RWPE2 (cell line): ENCODE measurements around the gene NFASC.

Experiments
- ATAC-seq: fragments of 200-7000 bp; cut with Tn5 transposase; 3 replicates; pipeline ENCODE4 v1.9.1; 2021; ENCODE audit warnings: low read depth
- DNase-seq: peaks from one replicate; pipeline ENCODE4 v3.0.0-alpha.2; 2020; ENCODE audit warnings: low spot score
- H3K27ac ChIP-seq: fragments of 450-650 bp; 2 replicates; pipeline ENCODE4 v1.5.1; 2017; ENCODE audit warnings: mild to moderate bottlenecking; ENCODE audit not compliant: poor library complexity, severe bottlenecking
- H3K27me3 ChIP-seq: fragments of 250-450 bp; sonication (Bioruptor Pico); 2 replicates; pipeline ENCODE4 v1.5.1; 2021; ENCODE audit warnings: mild to moderate bottlenecking, moderate library complexity; ENCODE audit not compliant: insufficient read depth, poor library complexity, severe bottlenecking
- H3K36me3 ChIP-seq: fragments of 250-450 bp; sonication (Bioruptor Pico); 2 replicates; pipeline ENCODE4 v1.5.1; 2020; ENCODE audit warnings: low read depth, mild to moderate bottlenecking, moderate library complexity
- H3K4me1 ChIP-seq: fragments of 250-450 bp; sonication (Bioruptor Pico); 2 replicates; pipeline ENCODE4 v1.5.1; 2021; ENCODE audit warnings: mild to moderate bottlenecking, moderate library complexity; ENCODE audit not compliant: insufficient read depth, poor library complexity, severe bottlenecking
- H3K4me3 ChIP-seq: fragments of 250-450 bp; sonication (Bioruptor Pico); 2 replicates; pipeline ENCODE4 v1.5.1; 2021; ENCODE audit warnings: mild to moderate bottlenecking, moderate library complexity; ENCODE audit not compliant: severe bottlenecking
- H3K9me3 ChIP-seq: fragments of 250-450 bp; sonication (Bioruptor Pico); 2 replicates; pipeline ENCODE4 v1.5.1; 2021; ENCODE audit warnings: mild to moderate bottlenecking, moderate library complexity; ENCODE audit not compliant: severe bottlenecking
- TF ChIP-seq, protein P1 (sequence below): fragments of 450-650 bp; IDR thresholded peaks from one replicate; pipeline ENCODE4 v1.5.1; 2017; ENCODE audit warnings: mild to moderate bottlenecking, moderate library complexity; ENCODE audit not compliant: poor library complexity, severe bottlenecking

NFASC gene

DNA sequence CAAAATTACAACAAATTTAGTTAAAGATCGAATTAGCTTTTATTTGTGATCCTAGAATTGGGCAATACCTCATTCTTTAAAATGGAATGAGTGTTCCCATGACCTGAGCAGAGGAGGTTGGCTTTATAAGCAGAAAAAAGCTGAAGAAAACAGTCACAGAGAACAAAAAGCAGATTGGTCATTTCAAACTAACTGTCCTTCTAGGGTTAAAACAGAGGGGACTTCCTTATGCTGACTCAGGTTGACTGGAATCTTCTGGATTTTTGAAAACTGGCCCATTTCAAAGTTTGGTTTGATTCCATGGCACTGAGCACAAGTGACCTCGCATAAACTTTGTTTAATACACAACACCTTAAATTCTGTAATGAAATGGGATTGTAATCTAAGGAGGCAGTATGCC is 17.6 kb downstream of the NFASC start:
- ATAC-seq = no peak
- H3K9me3 ChIP-seq = no peaks in the 10 kb centered on the region
- H3K4me3 ChIP-seq = no peak overlapping the region

DNA sequence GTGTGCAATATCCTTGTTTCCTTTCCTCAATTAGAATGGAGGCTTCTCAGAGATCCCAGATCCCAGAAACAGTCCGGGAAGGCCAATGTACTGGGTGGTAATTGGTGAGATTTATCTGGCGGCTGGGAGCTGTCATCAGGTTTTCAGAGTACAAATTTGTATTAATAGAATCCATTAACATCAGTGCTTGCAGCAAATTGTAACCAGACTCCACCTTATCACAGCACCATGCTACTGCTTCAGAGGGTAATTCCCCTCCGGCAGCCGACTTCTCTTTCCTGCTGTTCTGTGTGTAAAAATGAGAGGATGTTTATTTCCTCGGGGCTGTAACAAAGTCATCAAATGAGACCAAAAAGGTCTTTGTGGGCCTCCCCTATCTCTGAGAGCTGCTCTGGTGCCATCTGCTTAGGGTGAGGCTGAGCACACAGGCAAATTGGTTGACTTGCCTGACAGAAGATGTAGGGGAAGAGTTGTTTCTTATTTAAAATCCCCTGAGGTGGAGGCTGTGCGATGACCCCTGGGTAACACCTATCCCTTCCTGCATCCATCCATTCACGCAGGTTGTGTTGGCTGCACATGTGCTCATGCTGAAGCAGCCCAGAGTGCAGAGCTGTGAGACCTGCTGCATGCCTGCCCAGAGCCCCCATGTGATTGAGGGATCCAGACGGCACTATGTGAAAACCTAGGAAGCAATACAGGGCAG is 19.2 kb downstream of the NFASC start:
- Histone ChIP-seq H3K36me3 (no peaks in the 10 kb centered on the region), H3K4me3 (no peak overlapping the region), H3K27ac (no peak overlapping the region), H3K9me3 (no peaks in the 10 kb centered on the region), H3K27me3 (no peaks in the 10 kb centered on the region), H3K4me1 (peaks cover 5% of the 10 kb centered on the region)
- DNase-seq = no peak
- no peak for ATAC-seq
- TF ChIP-seq, protein P1, sequence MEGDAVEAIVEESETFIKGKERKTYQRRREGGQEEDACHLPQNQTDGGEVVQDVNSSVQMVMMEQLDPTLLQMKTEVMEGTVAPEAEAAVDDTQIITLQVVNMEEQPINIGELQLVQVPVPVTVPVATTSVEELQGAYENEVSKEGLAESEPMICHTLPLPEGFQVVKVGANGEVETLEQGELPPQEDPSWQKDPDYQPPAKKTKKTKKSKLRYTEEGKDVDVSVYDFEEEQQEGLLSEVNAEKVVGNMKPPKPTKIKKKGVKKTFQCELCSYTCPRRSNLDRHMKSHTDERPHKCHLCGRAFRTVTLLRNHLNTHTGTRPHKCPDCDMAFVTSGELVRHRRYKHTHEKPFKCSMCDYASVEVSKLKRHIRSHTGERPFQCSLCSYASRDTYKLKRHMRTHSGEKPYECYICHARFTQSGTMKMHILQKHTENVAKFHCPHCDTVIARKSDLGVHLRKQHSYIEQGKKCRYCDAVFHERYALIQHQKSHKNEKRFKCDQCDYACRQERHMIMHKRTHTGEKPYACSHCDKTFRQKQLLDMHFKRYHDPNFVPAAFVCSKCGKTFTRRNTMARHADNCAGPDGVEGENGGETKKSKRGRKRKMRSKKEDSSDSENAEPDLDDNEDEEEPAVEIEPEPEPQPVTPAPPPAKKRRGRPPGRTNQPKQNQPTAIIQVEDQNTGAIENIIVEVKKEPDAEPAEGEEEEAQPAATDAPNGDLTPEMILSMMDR = no peak

More for the DNA sequence above, 17.6 kb downstream of the NFASC start:
- TF ChIP-seq, protein P1 = no peak
- H3K4me1 ChIP-seq = peaks cover 5% of the 10 kb centered on the region
- H3K36me3 ChIP-seq = no peaks in the 10 kb centered on the region
- no peak overlapping the region for H3K27ac ChIP-seq
- H3K27me3 ChIP-seq = no peaks in the 10 kb centered on the region
- no peak for DNase-seq

DNA sequence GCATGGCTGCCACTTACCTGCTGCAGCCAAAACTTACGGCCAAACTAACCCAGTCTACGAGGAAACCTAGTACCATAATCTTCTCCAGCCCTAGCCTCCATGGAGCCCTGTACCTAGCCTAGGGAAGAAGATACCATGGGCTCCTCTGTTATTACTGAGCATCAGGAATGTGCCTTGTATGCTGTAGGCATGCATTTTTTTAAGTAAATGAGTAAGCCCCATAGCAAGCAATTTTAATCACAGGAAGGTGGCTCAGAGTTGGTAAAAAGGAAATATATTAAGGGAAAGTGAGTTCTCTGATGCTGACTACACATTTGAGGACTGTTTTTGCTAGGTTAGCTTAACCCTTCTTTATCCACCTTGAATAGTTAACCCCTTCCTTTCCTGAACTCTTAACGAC is 21.2 kb downstream of the NFASC start:
- peaks cover 5% of the 10 kb centered on the region for H3K27me3 ChIP-seq
- TF ChIP-seq, protein P1 = no peak
- no peak for DNase-seq

DNA sequence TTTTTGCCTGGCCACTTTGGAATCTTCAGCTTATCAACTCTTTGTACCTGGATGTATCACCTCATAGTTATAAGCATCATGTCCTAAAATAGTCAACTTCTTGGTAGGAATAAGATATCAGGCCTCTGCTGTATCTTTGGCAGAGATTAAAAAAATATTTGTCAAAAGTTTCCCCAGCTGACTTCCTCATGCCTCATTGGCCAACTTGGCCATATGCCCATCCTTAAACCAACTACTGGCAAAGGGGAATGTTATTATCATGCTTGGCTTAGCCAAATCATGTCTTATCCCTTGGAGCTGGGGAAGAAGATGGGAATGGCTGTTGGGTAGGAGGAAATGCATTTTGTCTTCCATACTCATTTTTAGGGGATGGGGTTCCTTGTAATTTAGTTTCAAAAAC is 23.4 kb downstream of the NFASC start:
- no peak overlapping the region for H3K4me3 ChIP-seq
- no peak for ATAC-seq
- no peak overlapping the region for H3K27ac ChIP-seq
- H3K9me3 ChIP-seq = no peaks in the 10 kb centered on the region
- H3K27me3 ChIP-seq = peaks cover 5% of the 10 kb centered on the region
- no peaks in the 10 kb centered on the region for H3K36me3 ChIP-seq
- no peak for DNase-seq
- H3K4me1 ChIP-seq = no peaks in the 10 kb centered on the region
- TF ChIP-seq, protein P1 = no peak

More for the DNA sequence above, 21.2 kb downstream of the NFASC start:
- ATAC-seq = no peak
- Histone ChIP-seq H3K9me3 (no peaks in the 10 kb centered on the region), H3K4me1 (no peaks in the 10 kb centered on the region), H3K27ac (no peak overlapping the region), H3K4me3 (no peak overlapping the region), H3K36me3 (no peaks in the 10 kb centered on the region)

DNA sequence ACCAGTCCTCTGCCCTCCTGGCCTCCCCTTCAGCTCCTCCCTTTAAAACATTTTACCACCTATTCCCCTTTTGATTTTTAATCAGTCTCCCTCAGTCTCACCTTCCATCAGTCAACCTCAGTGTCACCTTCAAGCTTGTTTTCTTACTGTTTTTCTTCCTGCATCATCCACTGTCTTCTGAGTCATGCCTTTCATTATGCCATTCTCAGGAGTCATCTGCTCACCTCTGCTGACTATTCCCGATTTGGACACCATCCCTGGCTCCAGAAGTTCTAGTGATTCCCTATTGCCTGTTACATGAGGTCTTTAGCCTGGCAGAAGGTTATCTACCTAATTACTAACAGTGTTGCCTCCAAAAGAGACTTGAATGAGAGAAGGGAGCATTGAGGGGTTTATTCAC is 23.9 kb downstream of the NFASC start:
- ATAC-seq (peak; percentile 44; the same call in 1 of the 3 replicates), DNase-seq (no peak)
- TF ChIP-seq, protein P1 = no peak
- Histone ChIP-seq H3K27me3 (peaks cover 5% of the 10 kb centered on the region), H3K27ac (no peak overlapping the region), H3K9me3 (no peaks in the 10 kb centered on the region), H3K36me3 (no peaks in the 10 kb centered on the region), H3K4me1 (no peaks in the 10 kb centered on the region), H3K4me3 (no peak overlapping the region)
